GM12874 (cell line): ENCODE results near the gene CTPS1.

ENCODE experiments used
- CTCF ChIP-seq: IDR thresholded peaks from 2 replicates; pipeline ENCODE4 v1.5.1; 2011; ENCODE audit warnings: low read depth, mild to moderate bottlenecking, control low read depth, low read length, moderate library complexity; ENCODE audit not compliant: insufficient read depth

CTPS1 gene

GRCh38 chr1:40944326-40944725 lies 35.2 kb upstream of the CTPS1 start:
- TF ChIP-seq CTCF = no peak

- no peak for TF ChIP-seq CTCF
Observed at GRCh38 chr1:40944841-40945430, 34.6 kb upstream of the CTPS1 start.

GRCh38 chr1:40945491-40945973 lies 34.0 kb upstream of the CTPS1 start:
- no peak for TF ChIP-seq CTCF

GRCh38 chr1:40948741-40949443 lies 30.6 kb upstream of the CTPS1 start:
- TF ChIP-seq CTCF = peak; percentile 79

GRCh38 chr1:40949563-40949962 lies 29.9 kb upstream of the CTPS1 start:
- TF ChIP-seq CTCF = no peak

- TF ChIP-seq CTCF = peak; percentile 96
Observed at GRCh38 chr1:40951943-40952743, 27.4 kb upstream of the CTPS1 start.

- no peak for TF ChIP-seq CTCF
Observed at GRCh38 chr1:40952744-40953315, 26.7 kb upstream of the CTPS1 start.
